SU-DHL-6 (cell line): ENCODE data around the gene TMEM176B.

ENCODE experiments used
- H2AFZ ChIP-seq: fragments of 200-600 bp; sonication (generic); 2 replicates; pipeline ENCODE4 v1.6.1; 2014; ENCODE audit warnings: low read depth, mild to moderate bottlenecking, moderate library complexity, mixed read lengths, antibody characterized with exemption, low read length; ENCODE audit not compliant: severe bottlenecking
- H3F3A ChIP-seq: fragments of 200-600 bp; shearing (Covaris generic); 2 replicates; pipeline ENCODE4 v1.6.0; 2016; ENCODE audit warnings: antibody characterized with exemption, mild to moderate bottlenecking; ENCODE audit not compliant: insufficient read depth
- H3K27ac ChIP-seq: fragments of 200-600 bp; sonication (generic); 2 replicates; pipeline ENCODE4 v1.5.1; 2016; ENCODE audit warnings: low read depth, mild to moderate bottlenecking, low read length, moderate library complexity, mixed read lengths
- H3K27me3 ChIP-seq: fragments of 200-600 bp; sonication (generic), shearing (Covaris generic); 2 replicates; pipeline ENCODE4 v1.6.0; 2014; ENCODE audit warnings: mild to moderate bottlenecking, low read length
- H3K36me3 ChIP-seq: fragments of 200-600 bp; sonication (generic); 2 replicates; pipeline ENCODE4 v1.6.1; 2014; ENCODE audit warnings: mild to moderate bottlenecking, low read length, mixed read lengths
- H3K4me2 ChIP-seq: fragments of 300-600, 200-600 bp; shearing (Covaris generic), sonication (generic); 2 replicates; pipeline ENCODE4 v1.6.0; 2014; ENCODE audit warnings: low read length, low read depth, mild to moderate bottlenecking; ENCODE audit not compliant: poor library complexity, severe bottlenecking
- H3K4me3 ChIP-seq: fragments of 200-600 bp; sonication (generic); 2 replicates; pipeline ENCODE4 v1.5.1; 2014; ENCODE audit warnings: antibody characterized with exemption, low read length, mild to moderate bottlenecking, mixed read lengths; ENCODE audit not compliant: insufficient read depth, poor library complexity, severe bottlenecking
- H3K79me2 ChIP-seq: fragments of 200-600 bp; sonication (generic); 2 replicates; pipeline ENCODE4 v1.6.1; 2014; ENCODE audit warnings: mild to moderate bottlenecking, low read length, moderate library complexity; ENCODE audit not compliant: insufficient read depth
- H3K9ac ChIP-seq: fragments of 200-600 bp; sonication (generic); 2 replicates; pipeline ENCODE4 v1.7.0; 2014; ENCODE audit warnings: mild to moderate bottlenecking, low read length
- H3K9me2 ChIP-seq: fragments of 200-600 bp; sonication (generic); replicated peaks from 2 replicates; pipeline ENCODE4 v1.6.1; 2014; ENCODE audit warnings: low read length; ENCODE audit not compliant: insufficient read depth
- H3K9me3 ChIP-seq: fragments of 200-600 bp; sonication (generic); 2 replicates; pipeline ENCODE4 v1.6.1; 2014; ENCODE audit warnings: low read length, mixed read lengths; ENCODE audit not compliant: insufficient read depth
- H4K20me1 ChIP-seq: fragments of 200-600 bp; sonication (generic); 2 replicates; pipeline ENCODE4 v1.6.1; 2014; ENCODE audit warnings: low read depth, mild to moderate bottlenecking, antibody characterized with exemption, low read length, moderate library complexity, mixed read lengths
- CTCF ChIP-seq: fragments of 200-600 bp; sonication (generic); IDR thresholded peaks from one replicate; pipeline ENCODE4 v1.5.1; 2017; ENCODE audit warnings: antibody characterized with exemption, mild to moderate bottlenecking, low read length, moderate library complexity; ENCODE audit not compliant: insufficient read depth, poor library complexity, severe bottlenecking
- EZH2phosphoT487 ChIP-seq: fragments of 200-600 bp; sonication (generic), shearing (Covaris generic); conservative IDR thresholded peaks from 2 replicates; pipeline ENCODE4 v1.6.1; 2018; ENCODE audit warnings: mild to moderate bottlenecking, antibody characterized with exemption, low read length, moderate library complexity, mixed read lengths

The TMEM176B gene

GRCh38 chr7:150845421-150845861, 45.3 kb upstream of the TMEM176B start:
- Histone ChIP-seq H3K4me3 (no peak overlapping the region), H3K9me3 (no peaks in the 10 kb centered on the region), H3K27me3 (no peaks in the 10 kb centered on the region), H3K79me2 (no peaks in the 10 kb centered on the region), H3F3A (no peaks in the 10 kb centered on the region), H4K20me1 (no peaks in the 10 kb centered on the region), H3K9me2 (no peaks in the 10 kb centered on the region), H3K9ac (no peak overlapping the region), H2AFZ (no peak overlapping the region), H3K4me2 (no peak overlapping the region), H3K36me3 (no peaks in the 10 kb centered on the region), H3K27ac (no peak overlapping the region)
- no peak for TF ChIP-seq CTCF
- TF ChIP-seq EZH2phosphoT487, result no peak

GRCh38 chr7:150842716-150843115, 42.6 kb upstream of the TMEM176B start:
- Histone ChIP-seq H3K27ac (no peak overlapping the region), H3K9me3 (no peaks in the 10 kb centered on the region), H3K4me3 (no peak overlapping the region), H3K4me2 (no peak overlapping the region), H4K20me1 (no peaks in the 10 kb centered on the region), H3K79me2 (no peaks in the 10 kb centered on the region), H3F3A (no peaks in the 10 kb centered on the region), H3K9ac (no peak overlapping the region), H3K36me3 (no peaks in the 10 kb centered on the region), H3K27me3 (no peaks in the 10 kb centered on the region), H2AFZ (no peak overlapping the region), H3K9me2 (no peaks in the 10 kb centered on the region)
- no peak for TF ChIP-seq EZH2phosphoT487
- TF ChIP-seq CTCF, result no peak

- no peaks in the 10 kb centered on the region for H3K9me2 ChIP-seq
- no peaks in the 10 kb centered on the region for H3K27me3 ChIP-seq
Measured at GRCh38 chr7:150842018-150842417, 41.9 kb upstream of the TMEM176B start.

More at GRCh38 chr7:150842018-150842417, 41.9 kb upstream of the TMEM176B start:
- Histone ChIP-seq H2AFZ (no peak overlapping the region), H3K79me2 (no peaks in the 10 kb centered on the region), H3F3A (no peaks in the 10 kb centered on the region), H3K36me3 (no peaks in the 10 kb centered on the region), H3K4me2 (no peak overlapping the region), H3K27ac (no peak overlapping the region), H3K9ac (no peak overlapping the region), H4K20me1 (no peaks in the 10 kb centered on the region), H3K4me3 (no peak overlapping the region), H3K9me3 (no peaks in the 10 kb centered on the region)
- TF ChIP-seq CTCF (no peak), EZH2phosphoT487 (no peak)
